ENCODE results near the gene DYNLT4. TPM values are rescaled to one million over a fixed set of nuclear protein-coding genes. Genes with fewer than 3 reads are reported as not detected.
A peak's percentile ranks its signal among the peaks of the same experiment; 100 is the strongest.

DYNLT4 gene
- total and polyA plus RNA-seq, 2 of the 8 experiments (the other 6 are each of a cell fraction or from before 2014, with no cell fraction given): 0.29 TPM; not detected in 1

DNA sequence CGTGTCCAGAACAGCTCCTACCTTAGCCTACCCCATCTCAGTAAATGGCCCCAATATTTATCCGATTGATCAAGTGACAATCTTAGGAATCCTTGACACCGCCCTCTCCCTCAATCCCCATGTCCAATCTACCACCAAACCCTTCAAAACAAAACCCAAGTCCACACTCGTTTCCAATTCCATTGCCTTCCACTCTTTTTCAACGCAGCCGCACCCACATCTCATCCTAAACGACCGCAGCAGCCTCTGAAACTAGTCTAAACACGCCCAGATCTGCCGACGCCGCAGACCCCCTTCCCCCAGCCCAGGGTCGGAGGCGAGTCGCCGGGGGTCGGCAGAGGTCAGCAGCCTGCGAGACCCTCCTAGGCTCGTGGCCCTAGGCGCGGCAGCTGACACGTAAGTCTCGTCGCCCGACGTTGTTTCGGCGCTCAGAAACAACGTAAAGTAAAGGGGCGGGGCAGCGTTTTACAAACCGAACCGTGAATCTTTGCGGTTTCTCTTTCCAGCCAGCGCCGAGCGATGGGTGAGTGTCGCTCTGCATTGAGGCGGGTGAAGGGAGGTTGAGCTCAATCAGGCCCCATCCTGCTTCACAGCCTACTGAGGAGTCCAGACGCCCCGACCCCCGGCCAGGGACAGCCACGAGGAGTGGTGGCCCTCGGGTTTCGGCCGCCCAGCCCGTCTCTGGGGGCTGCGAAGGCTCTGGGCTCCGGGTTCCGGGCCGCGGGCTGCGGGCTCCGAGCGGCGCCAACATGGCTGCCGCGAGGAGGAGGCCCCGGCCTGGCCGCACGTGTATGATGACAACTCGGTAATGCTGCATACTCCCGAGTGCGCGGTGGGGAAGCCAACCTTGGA, 31.8 kb downstream of the DYNLT4 start, which contains the start of gene RPS8 (continued):
- TF ChIP-seq, protein P1, sequence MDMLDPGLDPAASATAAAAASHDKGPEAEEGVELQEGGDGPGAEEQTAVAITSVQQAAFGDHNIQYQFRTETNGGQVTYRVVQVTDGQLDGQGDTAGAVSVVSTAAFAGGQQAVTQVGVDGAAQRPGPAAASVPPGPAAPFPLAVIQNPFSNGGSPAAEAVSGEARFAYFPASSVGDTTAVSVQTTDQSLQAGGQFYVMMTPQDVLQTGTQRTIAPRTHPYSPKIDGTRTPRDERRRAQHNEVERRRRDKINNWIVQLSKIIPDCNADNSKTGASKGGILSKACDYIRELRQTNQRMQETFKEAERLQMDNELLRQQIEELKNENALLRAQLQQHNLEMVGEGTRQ (IDR thresholded peaks at IDR 0.05; ENCODE audit: low read length): 0 out of 2 replicates have a peak, but pooled peaks have one; percentile 24
- TF ChIP-seq BRCA1 (IDR thresholded peaks at IDR 0.05; ENCODE audit: low read depth, low read length) (no peak; the same call in 1 of the 2 replicates), CBX5 (IDR thresholded peaks at IDR 0.05; ENCODE audit: low read depth, low read length) (no peak), EP300 (IDR thresholded peaks at IDR 0.05; ENCODE audit: borderline replicate concordance in 1 of 2, low read depth in 2 of 2, low read length in 2 of 2) (peak in 1 of 2 experiments; percentile 51; a peak in 1 of 3 replicates), CTBP2 (IDR thresholded peaks at IDR 0.05; ENCODE audit: borderline replicate concordance, insufficient read depth, insufficient read length, low read length) (no peak), POU5F1 (IDR thresholded peaks at IDR 0.05; ENCODE audit: low read depth, low read length) (no peak), NANOG (IDR thresholded peaks at IDR 0.05; ENCODE audit: insufficient read depth, low read depth, low read length, poor library complexity, severe bottlenecking) (no peak), EZH2 (IDR thresholded peaks at IDR 0.05; ENCODE audit: low read depth, low read length, severe bottlenecking) (no peak), YY1 (IDR thresholded peaks at IDR 0.05; ENCODE audit: low read depth, low read length) (peak; percentile 92), CBX8 (IDR thresholded peaks at IDR 0.05; ENCODE audit: borderline replicate concordance, low read depth, low read length) (no peak), ZNF274 (IDR thresholded peaks at IDR 0.05; ENCODE audit: borderline replicate concordance, extremely low read depth, low read length) (no peak), CREB1 (IDR thresholded peaks at IDR 0.05) (peak; percentile 100), ASH2L (IDR thresholded peaks at IDR 0.05; ENCODE audit: low read length) (peak; percentile 91), RBBP5 (IDR thresholded peaks at IDR 0.05; ENCODE audit: borderline replicate concordance, low read depth, low read length) (no peak; the same call in 1 of the 2 replicates), SP1 (IDR thresholded peaks at IDR 0.05; ENCODE audit: low read depth, low read length) (peak; percentile 90), TEAD4 (IDR thresholded peaks at IDR 0.05; ENCODE audit: low read depth, low read length) (no peak), RXRA (IDR thresholded peaks at IDR 0.05; ENCODE audit: insufficient read depth, low read depth, low read length) (peak; percentile 87), HDAC6 (IDR thresholded peaks at IDR 0.05; ENCODE audit: low read depth, low read length) (no peak), GTF2F1 (IDR thresholded peaks at IDR 0.05; ENCODE audit: borderline replicate concordance, low read depth, low read length) (peak; percentile 88), CHD2 (IDR thresholded peaks at IDR 0.05; ENCODE audit: low read length) (peak; percentile 70; the same call in 1 of the 2 replicates), KDM4A (IDR thresholded peaks at IDR 0.05; ENCODE audit: low read depth, low read length, severe bottlenecking) (peak; percentile 100), POLR2A (IDR thresholded peaks at IDR 0.05; ENCODE audit: control extremely low read depth in 1 of 2, low read depth in 2 of 2, low read length in 2 of 2) (peak; percentile 98 to 99)
